GM19238 (cell line): ENCODE results near the gene CDYL2.

ENCODE experiments used
- DNase-seq: peaks from one replicate; pipeline ENCODE4 v3.0.0; 2011; ENCODE audit warnings: low spot score; ENCODE audit not compliant: insufficient read length

Gene CDYL2

DNA sequence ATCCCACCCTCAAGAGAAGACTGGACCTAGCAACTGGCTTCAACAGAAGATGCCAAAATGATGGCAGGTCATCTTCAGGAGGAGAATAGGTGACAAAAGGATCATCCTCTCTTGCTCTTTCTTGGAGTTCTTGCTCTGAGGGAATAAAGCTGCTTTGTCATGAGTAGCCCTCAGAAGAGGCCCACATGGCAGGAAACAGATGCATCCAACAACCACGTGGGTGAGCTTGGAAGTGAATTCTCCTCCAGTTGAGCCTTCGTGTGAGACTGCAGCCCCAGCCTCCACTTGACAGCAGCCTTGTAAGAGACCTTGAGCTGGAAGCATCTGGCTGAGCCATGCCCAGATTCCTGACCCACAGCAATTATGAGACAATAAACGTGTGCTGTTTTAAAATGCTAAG is 176.1 kb downstream of the CDYL2 start:
- DNase-seq: no peak

- DNase-seq: peak; percentile 22
Measured at GRCh38 chr16:80627108-80627507, 177.3 kb downstream of the CDYL2 start.

DNA sequence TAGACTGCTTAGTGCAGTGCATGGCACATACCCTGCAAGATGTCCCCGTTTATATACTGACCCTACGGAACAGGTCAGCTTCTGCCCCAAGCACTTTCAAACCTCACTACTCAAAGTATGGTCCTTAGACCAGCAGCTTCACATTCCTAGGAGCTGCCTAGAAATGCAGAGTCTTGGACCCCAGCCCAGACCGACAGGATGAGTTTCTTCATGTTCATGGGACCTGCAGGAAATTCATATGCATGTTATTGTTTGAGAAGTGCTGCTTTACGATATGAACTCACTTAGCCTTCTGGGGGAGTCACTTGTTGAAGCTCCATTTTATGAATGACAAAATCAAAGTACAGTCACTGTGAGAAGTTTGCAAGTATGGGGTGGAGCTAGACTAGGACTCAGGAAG is 181.0 kb downstream of the CDYL2 start:
- DNase-seq: no peak

- no peak for DNase-seq
Measured at GRCh38 chr16:80622007-80622406, 182.4 kb downstream of the CDYL2 start.

DNA sequence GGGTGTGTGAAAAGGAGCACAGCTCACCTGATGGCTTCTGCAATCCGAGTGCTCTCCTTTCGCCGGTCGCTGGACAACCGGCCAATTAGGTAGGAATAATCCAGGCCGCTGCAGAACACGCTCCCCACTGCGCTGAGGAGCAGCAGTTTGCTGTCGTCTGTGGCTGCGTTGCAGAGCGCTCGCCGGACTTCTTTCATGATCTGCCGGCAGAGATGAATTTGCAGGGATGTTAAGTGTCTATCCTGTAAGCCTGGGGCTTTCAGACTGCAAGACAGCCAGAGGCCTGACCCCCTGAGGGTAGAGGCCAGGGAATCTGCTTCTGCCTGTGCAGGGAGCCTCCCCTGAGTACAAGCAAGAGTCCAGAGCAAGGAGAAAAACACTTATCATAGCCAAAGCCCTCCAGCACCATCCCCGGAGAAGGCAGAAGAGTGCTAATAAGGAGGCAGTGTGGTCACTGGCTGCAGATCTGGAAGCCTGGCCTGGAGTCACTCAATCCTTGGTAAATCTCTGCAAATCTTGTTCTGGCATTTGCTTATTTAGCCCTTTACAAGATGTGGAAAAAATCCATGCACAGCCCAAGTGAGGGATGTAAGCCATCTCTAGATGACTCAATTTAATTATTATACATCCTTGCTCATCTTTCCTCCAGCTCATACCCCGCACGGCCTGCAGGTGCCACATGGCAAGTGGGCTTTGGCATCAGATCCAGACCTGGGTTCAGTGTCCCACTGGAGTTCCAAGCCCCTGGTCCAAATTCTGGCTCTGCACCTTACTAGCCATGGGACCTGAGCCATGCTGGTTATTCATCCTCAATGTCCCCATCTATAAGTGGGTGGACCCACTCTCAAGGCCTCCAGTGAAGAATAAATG is 183.4 kb downstream of the CDYL2 start:
- DNase-seq: no peak

DNA sequence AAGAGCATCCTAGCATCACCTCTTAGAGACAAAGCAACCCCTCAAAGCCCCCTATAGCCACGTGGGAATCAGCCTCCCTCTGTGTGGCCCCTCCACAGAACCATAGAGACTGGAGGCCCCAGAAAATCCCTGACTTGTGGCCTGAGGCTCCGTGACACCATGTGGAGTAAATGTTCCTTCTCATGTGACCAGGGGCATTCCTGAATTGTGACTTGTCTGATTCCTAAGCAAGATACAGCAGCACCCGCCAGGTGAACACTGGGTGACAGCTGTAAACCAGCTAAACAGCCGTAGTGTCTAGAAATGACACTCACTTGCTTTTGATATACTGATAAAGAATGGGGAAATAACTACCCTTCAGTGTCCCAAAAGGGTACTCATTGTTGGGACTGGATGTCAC is 184.6 kb downstream of the CDYL2 start:
- no peak for DNase-seq

GRCh38 chr16:80618862-80619648 is 185.3 kb downstream of the CDYL2 start:
- DNase-seq: no peak

DNA sequence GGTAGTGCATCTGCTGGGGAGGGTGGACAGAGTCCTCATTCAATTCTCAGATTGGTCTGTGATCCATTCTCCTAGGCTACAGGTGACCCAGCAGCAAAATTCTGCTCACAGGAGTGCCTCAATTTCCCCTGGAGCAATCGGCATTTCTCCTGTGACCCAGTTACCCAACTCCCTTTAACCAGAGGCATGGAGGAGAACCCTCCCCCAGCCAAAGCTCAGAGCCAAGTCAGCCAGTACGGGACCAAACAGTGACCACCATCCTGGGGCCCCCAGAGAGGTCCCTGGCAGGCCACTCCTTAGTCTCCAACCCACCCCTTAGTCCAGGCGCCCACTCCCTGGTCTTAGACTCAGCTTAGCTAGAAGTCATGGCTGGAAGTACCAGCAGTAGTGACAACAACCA is 188.0 kb downstream of the CDYL2 start:
- no peak for DNase-seq

DNA sequence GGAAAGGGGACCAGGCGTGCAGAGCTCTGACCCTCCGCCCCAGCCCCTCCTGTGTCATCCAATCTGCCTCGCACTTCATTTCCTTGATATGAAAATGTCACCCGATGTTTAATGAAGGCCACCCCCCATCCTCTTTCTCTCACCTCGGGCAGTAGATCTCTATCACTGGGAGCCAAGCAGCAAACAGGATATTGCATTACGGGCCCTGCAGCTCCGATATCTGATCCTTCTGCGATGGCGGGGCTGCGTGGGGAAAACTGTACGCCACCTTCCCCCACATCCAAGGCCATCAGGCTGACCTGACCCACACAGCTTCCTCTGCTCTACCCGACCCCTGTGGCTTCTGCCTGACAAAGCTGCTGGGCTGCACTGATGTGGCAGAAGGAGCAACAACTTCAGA is 188.7 kb downstream of the CDYL2 start:
- DNase-seq: no peak

GRCh38 chr16:80614908-80615671 is 189.3 kb downstream of the CDYL2 start:
- DNase-seq: no peak

GRCh38 chr16:80612461-80613017 is 191.9 kb downstream of the CDYL2 start:
- no peak for DNase-seq

- no peak for DNase-seq
Measured at GRCh38 chr16:80611930-80612327, 192.5 kb downstream of the CDYL2 start.

- DNase-seq: no peak
Measured at GRCh38 chr16:80611171-80611929, 193.0 kb downstream of the CDYL2 start.

DNA sequence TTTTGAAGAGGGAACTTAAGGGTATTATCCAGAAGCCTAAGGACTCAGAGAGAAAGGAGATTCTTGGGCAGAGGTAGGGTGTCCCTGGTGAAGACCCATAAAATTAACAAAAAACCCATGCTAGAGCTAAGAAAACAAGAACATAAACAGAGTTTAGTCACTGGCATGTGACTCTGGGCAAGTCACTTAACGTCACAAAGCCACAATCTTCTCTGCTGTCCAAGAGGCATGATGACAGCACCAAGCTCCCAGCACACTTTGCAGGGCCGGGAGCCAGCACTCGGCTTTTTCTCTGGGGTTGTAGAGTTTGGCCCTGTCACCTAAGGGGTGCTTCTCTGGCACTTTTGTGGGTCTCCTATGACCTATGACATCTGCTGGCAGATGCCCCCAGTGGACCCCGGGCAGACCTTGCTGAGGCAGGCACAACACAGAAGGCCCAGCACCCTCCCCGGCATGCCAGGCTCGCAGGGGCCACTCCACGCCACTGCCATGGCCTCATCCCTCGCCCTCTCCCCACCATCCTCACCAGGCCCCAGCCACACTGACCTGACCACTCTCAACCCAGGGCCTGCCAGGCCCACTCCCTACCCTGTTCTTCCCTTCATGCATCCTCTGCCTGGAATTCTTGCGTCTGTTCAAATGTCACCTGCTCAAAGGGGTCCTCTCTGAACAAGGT is 193.8 kb downstream of the CDYL2 start:
- DNase-seq: no peak

- no peak for DNase-seq
Measured at GRCh38 chr16:80608946-80609345, 195.5 kb downstream of the CDYL2 start.

DNA sequence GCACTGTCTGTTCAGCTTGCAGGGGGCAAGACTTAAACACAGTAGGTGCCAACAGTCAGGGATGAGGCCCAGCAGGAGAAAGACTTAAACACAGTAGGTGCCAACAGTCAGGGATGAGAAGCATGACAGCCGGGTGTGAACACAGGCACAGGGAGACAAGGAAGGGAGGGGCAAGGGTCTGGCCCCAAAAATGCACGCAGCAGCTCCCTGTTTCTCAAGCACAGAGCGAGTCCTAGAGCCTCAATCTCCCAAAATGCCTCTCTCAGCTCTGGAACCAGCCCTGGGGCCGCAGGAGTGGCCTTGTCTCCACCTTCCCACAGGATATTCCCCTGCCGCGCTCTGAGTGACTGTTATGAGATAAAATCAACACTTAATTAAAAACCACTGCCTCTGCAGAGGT is 197.2 kb downstream of the CDYL2 start:
- DNase-seq: no peak

DNA sequence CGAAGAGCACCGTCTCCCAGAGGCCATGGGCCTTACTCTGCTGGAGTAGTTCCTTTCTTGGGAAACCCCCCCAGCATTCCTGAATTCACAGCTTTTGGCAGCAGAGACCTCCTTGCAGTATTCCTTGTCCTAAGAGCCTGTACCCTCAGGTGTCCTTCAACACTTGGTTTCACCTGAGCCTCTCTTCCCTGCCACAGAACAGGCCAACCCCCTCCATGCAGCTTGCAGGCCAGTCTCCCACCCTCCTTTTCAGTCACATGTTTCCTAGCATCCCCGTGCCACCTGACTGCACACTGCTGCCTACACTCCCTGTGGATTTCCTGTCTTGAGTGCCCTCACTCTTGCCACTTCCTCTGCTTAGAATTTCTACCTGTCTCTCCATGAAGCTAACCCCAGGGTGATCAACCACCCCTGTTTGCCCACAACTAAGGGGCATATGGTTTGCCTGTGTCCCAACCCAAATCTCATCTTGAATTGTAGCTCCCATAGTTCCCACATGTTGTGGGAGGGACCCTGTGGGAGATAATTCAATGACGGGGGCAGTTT is 198.1 kb downstream of the CDYL2 start:
- DNase-seq: no peak

GRCh38 chr16:80604600-80605355 is 199.6 kb downstream of the CDYL2 start:
- DNase-seq: no peak

GRCh38 chr16:80602894-80603293 is 201.5 kb downstream of the CDYL2 start:
- no peak for DNase-seq
